Neural cell (in vitro differentiated cells): Measurements from ENCODE around the gene ARHGAP30. TPM values are rescaled to one million over a fixed set of nuclear protein-coding genes. Genes with fewer than 3 reads are reported as not detected.

Experiments
- H2AFZ ChIP-seq: fragments of 200-600, 300-800 bp; sonication (generic), shearing (Covaris generic); 2 replicates; pipeline ENCODE4 v1.6.0; 2014; ENCODE audit warnings: low read depth, mild to moderate bottlenecking, antibody characterized with exemption, low read length, moderate library complexity
- H3F3A ChIP-seq: fragments of 200-600 bp; shearing (Covaris generic); 2 replicates; pipeline ENCODE4 v1.6.1; 2016; ENCODE audit warnings: mild to moderate bottlenecking, moderate library complexity, mixed read lengths, antibody characterized with exemption, low read length; ENCODE audit not compliant: insufficient read depth, poor library complexity, severe bottlenecking
- H3K27ac ChIP-seq: fragments of 200-600, 300-800 bp; sonication (generic), shearing (Covaris generic); 2 replicates; pipeline ENCODE4 v1.5.1; 2014; ENCODE audit warnings: mild to moderate bottlenecking, low read length, moderate library complexity
- H3K27me3 ChIP-seq: fragments of 300-800, 200-600 bp; sonication (generic), shearing (Covaris generic); 2 replicates; pipeline ENCODE4 v1.6.0; 2014; ENCODE audit warnings: mild to moderate bottlenecking, low read depth, low read length, moderate library complexity; ENCODE audit not compliant: insufficient read depth
- H3K36me3 ChIP-seq: fragments of 300-800, 200-600 bp; sonication (generic), shearing (Covaris generic); 2 replicates; pipeline ENCODE4 v1.5.1; 2014; ENCODE audit warnings: mild to moderate bottlenecking, antibody characterized with exemption, low read length, moderate library complexity; ENCODE audit not compliant: insufficient read depth
- H3K4me2 ChIP-seq: fragments of 300-800, 200-600 bp; sonication (generic), shearing (Covaris generic); 2 replicates; pipeline ENCODE4 v1.6.0; 2014; ENCODE audit warnings: mild to moderate bottlenecking, low read length
- H3K4me3 ChIP-seq: fragments of 300-800, 200-600 bp; sonication (generic), shearing (Covaris generic); 2 replicates; pipeline ENCODE4 v1.5.1; 2014; ENCODE audit warnings: mild to moderate bottlenecking, low read length, moderate library complexity
- H3K79me2 ChIP-seq: fragments of 200-600 bp; shearing (Covaris generic); replicated peaks from 2 replicates; pipeline ENCODE4 v1.6.0; 2014; ENCODE audit warnings: mild to moderate bottlenecking, low read length, moderate library complexity; ENCODE audit not compliant: insufficient read depth
- H3K9ac ChIP-seq: fragments of 300-800, 200-600 bp; sonication (generic), shearing (Covaris generic); 2 replicates; pipeline ENCODE4 v1.6.1; 2016; ENCODE audit warnings: mild to moderate bottlenecking, low read length, mixed read lengths
- H3K9me2 ChIP-seq: fragments of 200-600 bp; shearing (Covaris generic); 2 replicates; pipeline ENCODE4 v1.6.1; 2016; ENCODE audit warnings: mild to moderate bottlenecking, low read length, mixed read lengths; ENCODE audit not compliant: insufficient read depth
- H3K9me3 ChIP-seq: fragments of 200-600, 300-800 bp; sonication (generic), shearing (Covaris generic); 2 replicates; pipeline ENCODE4 v1.6.1; 2016; ENCODE audit warnings: mild to moderate bottlenecking, mixed run types, low read length, moderate library complexity, mixed read lengths
- H4K20me1 ChIP-seq: fragments of 200-600 bp; shearing (Covaris generic); 2 replicates; pipeline ENCODE4 v1.6.1; 2016; ENCODE audit warnings: mild to moderate bottlenecking, mixed run types; ENCODE audit not compliant: insufficient read depth
- CTCF ChIP-seq: fragments of 450-650 bp; IDR thresholded peaks from 2 replicates; pipeline ENCODE4 v1.5.1; 2014; ENCODE audit warnings: antibody characterized with exemption, mild to moderate bottlenecking, moderate library complexity; ENCODE audit not compliant: poor library complexity, severe bottlenecking
- EP300 ChIP-seq: fragments of 450-650 bp; conservative IDR thresholded peaks from 2 replicates; pipeline ENCODE4 v1.6.1; 2014; ENCODE audit warnings: antibody characterized with exemption, mild to moderate bottlenecking, moderate library complexity; ENCODE audit not compliant: poor library complexity, severe bottlenecking
- EZH2 ChIP-seq: fragments of 200-600, 300-800 bp; shearing (Covaris generic), sonication (generic); IDR thresholded peaks from 2 replicates; pipeline ENCODE4 v1.6.1; 2014; ENCODE audit warnings: antibody characterized with exemption, low read length, borderline replicate concordance, mild to moderate bottlenecking; ENCODE audit not compliant: insufficient read depth, poor library complexity, severe bottlenecking
- MXI1 ChIP-seq: fragments of 450-650 bp; conservative IDR thresholded peaks from 2 replicates; pipeline ENCODE4 v1.6.1; 2014; ENCODE audit warnings: antibody characterized with exemption, mild to moderate bottlenecking; ENCODE audit not compliant: poor library complexity, severe bottlenecking
- POLR2AphosphoS5 ChIP-seq: IDR thresholded peaks from 2 replicates; pipeline ENCODE4 v1.6.1; 2012
- RAD21 ChIP-seq: fragments of 450-650 bp; conservative IDR thresholded peaks from 2 replicates; pipeline ENCODE4 v1.6.1; 2014; ENCODE audit warnings: antibody characterized with exemption, mild to moderate bottlenecking, moderate library complexity
- REST ChIP-seq: IDR thresholded peaks from 2 replicates; pipeline ENCODE4 v1.6.1; 2012; ENCODE audit warnings: borderline replicate concordance
- SMC3 ChIP-seq: fragments of 450-650 bp; conservative IDR thresholded peaks from 2 replicates; pipeline ENCODE4 v1.6.1; 2014; ENCODE audit warnings: antibody characterized with exemption, mild to moderate bottlenecking, moderate library complexity; ENCODE audit not compliant: poor library complexity
- TAF1 ChIP-seq: IDR thresholded peaks from 2 replicates; pipeline ENCODE4 v1.6.1; 2012; ENCODE audit warnings: low read depth
- polyA plus RNA-seq: library from polyadenylated mRNA; depleted of rRNA; stranded (reverse); fragments of >200 nt; gene quantifications from 2 replicates; pipeline ENCODE4 v1.2.3, GENCODE V29; 2014

The ARHGAP30 gene
- polyA plus RNA-seq, 1 donor from 2014 or later = not detected

GRCh38 chr1:161074676-161075368, 5.1 kb upstream of the ARHGAP30 start:
- Histone ChIP-seq H3K27ac (no peak overlapping the region), H3K79me2 (no peaks in the 10 kb centered on the region), H2AFZ (no peak overlapping the region), H3K36me3 (no peaks in the 10 kb centered on the region), H3K9ac (no peak overlapping the region), H3F3A (no peaks in the 10 kb centered on the region), H3K9me3 (no peaks in the 10 kb centered on the region), H3K27me3 (no peaks in the 10 kb centered on the region), H3K4me3 (no peak overlapping the region), H4K20me1 (no peaks in the 10 kb centered on the region), H3K4me2 (no peak overlapping the region), H3K9me2 (no peaks in the 10 kb centered on the region)
- TF ChIP-seq RAD21 = no peak

GRCh38 chr1:161073474-161074121, 3.9 kb upstream of the ARHGAP30 start:
- no peaks in the 10 kb centered on the region for H3K9me3 ChIP-seq
- H3F3A ChIP-seq = no peaks in the 10 kb centered on the region
- H2AFZ ChIP-seq = no peak overlapping the region
- H3K9me2 ChIP-seq = no peaks in the 10 kb centered on the region
- no peaks in the 10 kb centered on the region for H3K79me2 ChIP-seq
- no peak overlapping the region for H3K4me2 ChIP-seq
- TF ChIP-seq RAD21 (no peak), EP300 (no peak), TAF1 (no peak), MXI1 (no peak), EZH2 (no peak), REST (no peak), POLR2AphosphoS5 (no peak), SMC3 (no peak), CTCF (no peak)
- H3K4me3 ChIP-seq = no peak overlapping the region
- no peak overlapping the region for H3K9ac ChIP-seq
- H3K27me3 ChIP-seq = no peaks in the 10 kb centered on the region
- H4K20me1 ChIP-seq = no peaks in the 10 kb centered on the region
- no peak overlapping the region for H3K27ac ChIP-seq
- H3K36me3 ChIP-seq = no peaks in the 10 kb centered on the region
